CD4-positive, alpha-beta T cell treated with Interleukin-21 for 1 hour (primary cell): Measurements from ENCODE around the gene EIF2B5.
A peak's percentile ranks its signal among the peaks of the same experiment; 100 is the strongest.
"Not testable (repeated sequence)": the region's sequence is repeated elsewhere in the genome, so short reads cannot be mapped to it uniquely, and the experiment has no call there.

Experiments
- DNase-seq: peaks from one replicate; pipeline ENCODE4 v3.0.0-alpha.2; 2020

The EIF2B5 gene

GRCh38 chr3:184148076-184148475 is 12.9 kb downstream of the EIF2B5 start:
- DNase-seq: no peak

- no peak for DNase-seq
These were observed 14.0 kb downstream of the EIF2B5 start for GRCh38 chr3:184149123-184149522.

GRCh38 chr3:184149770-184150169 is 14.6 kb downstream of the EIF2B5 start:
- DNase-seq: not testable (repeated sequence)

GRCh38 chr3:184154885-184155643 is 19.9 kb downstream of the EIF2B5 start, which contains the start of gene DVL3:
Gene DVL3, plus strand, starts transcription at chr3:184155377. Its CDS starts 259 bp downstream, at chr3:184155636.
- DNase-seq: peak; percentile 55

GRCh38 chr3:184155644-184156521 is 20.7 kb downstream of the EIF2B5 start:
- peak; percentile 38 for DNase-seq

- no peak for DNase-seq
These were observed 21.4 kb downstream of the EIF2B5 start for GRCh38 chr3:184156522-184156955.

- no peak for DNase-seq
These were observed 22.0 kb downstream of the EIF2B5 start for GRCh38 chr3:184157206-184157605.

- DNase-seq: no peak
These were observed 23.2 kb downstream of the EIF2B5 start for GRCh38 chr3:184158404-184158803.

- DNase-seq: no peak
These were observed 25.3 kb downstream of the EIF2B5 start for GRCh38 chr3:184160456-184160855.

GRCh38 chr3:184162571-184163070 is 27.5 kb downstream of the EIF2B5 start:
- DNase-seq: not testable (repeated sequence)

GRCh38 chr3:184164648-184165330 is 29.6 kb downstream of the EIF2B5 start:
- DNase-seq: no peak

GRCh38 chr3:184165543-184165942 is 30.4 kb downstream of the EIF2B5 start:
- no peak for DNase-seq

- DNase-seq: no peak
These were observed 31.5 kb downstream of the EIF2B5 start for GRCh38 chr3:184166671-184167070.

GRCh38 chr3:184167786-184168185 is 32.6 kb downstream of the EIF2B5 start:
- DNase-seq: no peak

GRCh38 chr3:184168363-184169120 is 33.4 kb downstream of the EIF2B5 start:
- DNase-seq: no peak

- DNase-seq: no peak
These were observed 35.0 kb downstream of the EIF2B5 start for GRCh38 chr3:184169896-184170875.

- DNase-seq: no peak
These were observed 36.4 kb downstream of the EIF2B5 start for GRCh38 chr3:184171562-184171961.

GRCh38 chr3:184172681-184173373 is 37.7 kb downstream of the EIF2B5 start:
- no peak for DNase-seq

- no peak for DNase-seq
These were observed 38.2 kb downstream of the EIF2B5 start for GRCh38 chr3:184173374-184173722.

GRCh38 chr3:184174284-184174645 is 39.1 kb downstream of the EIF2B5 start:
- no peak for DNase-seq
